ENCODE results near the gene PALLD. TPM values are rescaled to one million over a fixed set of nuclear protein-coding genes. Genes with fewer than 3 reads are reported as not detected.

Gene PALLD
- total RNA-seq, 1 donor from 2014 or later: 22.9 TPM

DNA sequence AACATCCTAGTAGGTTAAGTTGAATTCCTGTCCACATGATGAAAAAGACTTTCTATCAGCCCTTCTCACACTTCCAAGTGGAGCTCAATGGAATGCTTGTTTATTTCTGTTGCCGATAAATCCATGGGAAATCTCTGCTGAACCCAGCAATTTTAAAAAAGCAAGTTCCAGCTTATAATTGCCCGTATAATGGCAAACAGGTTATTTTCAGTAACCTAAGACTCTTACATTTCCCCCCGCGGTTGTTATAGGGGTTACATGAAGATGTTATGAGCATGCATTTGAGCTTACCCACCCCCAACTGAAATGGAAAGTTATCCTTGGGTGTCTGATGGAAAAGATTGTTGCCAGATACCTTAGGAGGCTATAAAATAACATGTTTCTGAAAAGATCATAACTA, 136.2 kb downstream of the PALLD start:
- DNase-seq (ENCODE audit: low spot score): no peak
- no peak overlapping the region for H3K4me3 Mint-ChIP-seq
- no peaks in the 10 kb centered on the region for H3K36me3 Mint-ChIP-seq (ENCODE audit: low read depth)
- peaks cover 51% of the 10 kb centered on the region for H3K27me3 Mint-ChIP-seq (ENCODE audit: insufficient read depth)
- H3K4me1 Mint-ChIP-seq (ENCODE audit: low read depth): peaks cover 16% of the 10 kb centered on the region
- intact Hi-C loops (cut with micrococcal nuclease): no loop called here
- H3K27ac Mint-ChIP-seq: no peak overlapping the region
- no peaks in the 10 kb centered on the region for H3K9me3 Mint-ChIP-seq

GRCh38 chr4:168633496-168633895, 136.6 kb downstream of the PALLD start:
- H3K9me3 Mint-ChIP-seq: no peaks in the 10 kb centered on the region

DNA sequence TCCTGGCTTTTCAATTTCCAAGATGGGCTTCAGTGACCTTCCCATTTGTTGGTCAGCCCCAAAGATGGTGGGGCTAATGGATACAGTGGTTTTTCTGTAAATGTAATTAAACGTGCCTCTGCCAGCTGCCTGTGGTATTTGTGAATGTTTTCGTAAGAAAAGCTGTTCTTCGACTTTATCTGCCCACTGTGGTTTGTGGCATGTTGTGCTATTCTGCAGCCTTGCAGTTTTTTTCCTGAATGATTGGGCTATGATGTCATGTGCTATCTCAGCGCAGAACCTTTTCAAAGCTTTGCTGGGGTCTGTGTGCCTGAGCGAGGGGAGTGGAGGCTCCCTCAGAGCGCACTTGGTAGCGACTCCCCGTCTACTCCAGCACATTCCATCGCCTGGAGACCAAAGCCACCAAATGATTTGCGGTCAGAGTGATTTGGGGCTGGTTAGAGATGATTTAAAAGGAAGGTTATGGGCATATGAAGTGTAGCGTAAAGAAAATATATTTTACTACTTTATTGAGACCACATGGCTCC, 137.5 kb downstream of the PALLD start:
- Mint-ChIP-seq H3K9me3 (no peaks in the 10 kb centered on the region), H3K36me3 (ENCODE audit: low read depth) (no peaks in the 10 kb centered on the region), H3K27ac (no peak overlapping the region), H3K4me1 (ENCODE audit: low read depth) (peaks cover 16% of the 10 kb centered on the region), H3K27me3 (ENCODE audit: insufficient read depth) (peaks cover 48% of the 10 kb centered on the region), H3K4me3 (no peak overlapping the region)
- no peak for DNase-seq (ENCODE audit: low spot score)
- intact Hi-C loops (cut with micrococcal nuclease): no loop called here

More at GRCh38 chr4:168633496-168633895, 136.6 kb downstream of the PALLD start:
- intact Hi-C loops (cut with micrococcal nuclease): no loop called here
- Mint-ChIP-seq H3K36me3 (ENCODE audit: low read depth) (no peaks in the 10 kb centered on the region), H3K4me1 (ENCODE audit: low read depth) (peaks cover 16% of the 10 kb centered on the region), H3K4me3 (no peak overlapping the region), H3K27ac (no peak overlapping the region), H3K27me3 (ENCODE audit: insufficient read depth) (peaks cover 51% of the 10 kb centered on the region)
- DNase-seq (ENCODE audit: low spot score): no peak

DNA sequence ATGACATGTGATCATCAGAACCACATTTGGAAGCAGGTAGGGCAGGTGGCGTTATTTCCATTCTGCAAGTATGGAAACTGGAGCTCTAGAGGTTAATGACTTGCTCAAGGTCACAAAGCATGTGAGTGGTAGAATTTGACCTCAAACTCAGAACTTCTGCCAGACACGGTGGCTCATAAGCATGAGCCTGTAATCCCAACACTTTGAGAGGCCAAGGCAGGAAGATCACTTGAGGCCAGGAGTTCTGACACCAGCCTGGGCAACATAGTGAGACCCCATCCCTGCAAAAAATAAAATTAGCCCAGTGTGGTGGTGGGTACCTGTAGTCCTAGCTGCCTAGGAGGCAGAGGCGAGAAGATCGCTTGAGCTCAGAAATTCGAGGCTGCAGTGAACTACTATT, 139.2 kb downstream of the PALLD start:
- H3K4me1 Mint-ChIP-seq (ENCODE audit: low read depth): peaks cover 12% of the 10 kb centered on the region
- no peak for DNase-seq (ENCODE audit: low spot score)
- peaks cover 33% of the 10 kb centered on the region for H3K27me3 Mint-ChIP-seq (ENCODE audit: insufficient read depth)
- no peak overlapping the region for H3K27ac Mint-ChIP-seq
- H3K9me3 Mint-ChIP-seq: no peaks in the 10 kb centered on the region
- no peaks in the 10 kb centered on the region for H3K36me3 Mint-ChIP-seq (ENCODE audit: low read depth)
- H3K4me3 Mint-ChIP-seq: no peak overlapping the region
- intact Hi-C loops (cut with micrococcal nuclease): no loop called here

GRCh38 chr4:168636506-168637196, 139.8 kb downstream of the PALLD start:
- H3K9me3 Mint-ChIP-seq: no peaks in the 10 kb centered on the region
- no peaks in the 10 kb centered on the region for H3K36me3 Mint-ChIP-seq (ENCODE audit: low read depth)
- H3K27me3 Mint-ChIP-seq (ENCODE audit: insufficient read depth): peaks cover 30% of the 10 kb centered on the region
- intact Hi-C loops (cut with micrococcal nuclease): no loop called here
- H3K4me1 Mint-ChIP-seq (ENCODE audit: low read depth): peaks cover 7% of the 10 kb centered on the region
- no peak overlapping the region for H3K4me3 Mint-ChIP-seq
- DNase-seq (ENCODE audit: low spot score): no peak
- no peak overlapping the region for H3K27ac Mint-ChIP-seq

GRCh38 chr4:168637872-168638756, 141.3 kb downstream of the PALLD start:
- H3K27me3 Mint-ChIP-seq (ENCODE audit: insufficient read depth): peaks cover 20% of the 10 kb centered on the region
- intact Hi-C loops (cut with micrococcal nuclease): no loop called here
- H3K4me3 Mint-ChIP-seq: no peak overlapping the region
- H3K9me3 Mint-ChIP-seq: no peaks in the 10 kb centered on the region
- no peak overlapping the region for H3K27ac Mint-ChIP-seq
- H3K36me3 Mint-ChIP-seq (ENCODE audit: low read depth): no peaks in the 10 kb centered on the region
- no peak for DNase-seq (ENCODE audit: low spot score)
- no peaks in the 10 kb centered on the region for H3K4me1 Mint-ChIP-seq (ENCODE audit: low read depth)

DNA sequence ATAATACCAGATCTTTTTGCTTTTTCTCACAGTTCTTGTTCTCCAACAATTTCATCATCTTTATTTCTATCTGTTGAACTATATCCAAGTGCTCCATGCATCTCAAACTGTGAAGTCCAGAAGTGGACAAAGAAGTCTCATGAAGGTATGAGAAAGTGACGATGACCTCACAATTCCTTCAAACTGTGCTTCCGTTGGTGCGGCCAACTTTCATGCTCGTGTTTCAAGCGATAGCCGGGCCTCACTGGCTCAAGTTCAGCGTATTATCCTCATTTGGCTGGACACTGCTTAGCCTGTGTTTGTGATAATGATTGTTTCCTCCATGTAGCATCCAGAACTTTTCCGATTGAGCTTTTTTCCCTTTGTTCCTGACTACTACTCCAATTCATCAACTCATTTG, 143.1 kb downstream of the PALLD start:
- no peak overlapping the region for H3K4me3 Mint-ChIP-seq
- no peak overlapping the region for H3K27ac Mint-ChIP-seq
- intact Hi-C loops (cut with micrococcal nuclease): no loop called here
- H3K36me3 Mint-ChIP-seq (ENCODE audit: low read depth): no peaks in the 10 kb centered on the region
- H3K27me3 Mint-ChIP-seq (ENCODE audit: insufficient read depth): peaks cover 8% of the 10 kb centered on the region
- no peak for DNase-seq (ENCODE audit: low spot score)
- H3K4me1 Mint-ChIP-seq (ENCODE audit: low read depth): no peaks in the 10 kb centered on the region
- H3K9me3 Mint-ChIP-seq: no peaks in the 10 kb centered on the region

DNA sequence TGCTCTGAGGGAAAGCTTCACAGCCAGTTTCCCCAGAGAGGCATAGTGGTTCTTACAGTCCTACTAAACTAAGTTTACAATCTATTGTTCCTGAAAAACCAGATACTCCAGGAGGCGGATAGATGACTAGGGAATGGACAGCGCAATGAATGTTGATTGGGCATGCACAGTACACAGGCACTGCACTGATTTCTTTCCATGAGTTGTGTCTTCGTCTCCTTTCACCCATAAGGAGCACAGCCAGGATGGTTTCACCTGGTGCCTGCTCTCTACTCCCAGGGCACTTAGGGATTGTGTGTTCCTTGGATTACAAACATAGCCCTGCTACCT, 144.9 kb downstream of the PALLD start:
- Mint-ChIP-seq H3K27ac (no peak overlapping the region), H3K4me3 (no peak overlapping the region), H3K36me3 (ENCODE audit: low read depth) (no peaks in the 10 kb centered on the region), H3K27me3 (ENCODE audit: insufficient read depth) (no peaks in the 10 kb centered on the region), H3K9me3 (no peaks in the 10 kb centered on the region), H3K4me1 (ENCODE audit: low read depth) (no peaks in the 10 kb centered on the region)
- no peak for DNase-seq (ENCODE audit: low spot score)
- intact Hi-C loops (cut with micrococcal nuclease): no loop called here

GRCh38 chr4:168642591-168642990, 145.7 kb downstream of the PALLD start:
- no peak overlapping the region for H3K4me3 Mint-ChIP-seq
- H3K36me3 Mint-ChIP-seq (ENCODE audit: low read depth): no peaks in the 10 kb centered on the region
- intact Hi-C loops (cut with micrococcal nuclease): no loop called here
- DNase-seq (ENCODE audit: low spot score): no peak
- no peaks in the 10 kb centered on the region for H3K9me3 Mint-ChIP-seq
- H3K27ac Mint-ChIP-seq: no peak overlapping the region
- no peaks in the 10 kb centered on the region for H3K27me3 Mint-ChIP-seq (ENCODE audit: insufficient read depth)
- H3K4me1 Mint-ChIP-seq (ENCODE audit: low read depth): no peaks in the 10 kb centered on the region

- no peaks in the 10 kb centered on the region for H3K36me3 Mint-ChIP-seq (ENCODE audit: low read depth)
- H3K27ac Mint-ChIP-seq: no peak overlapping the region
- H3K4me3 Mint-ChIP-seq: no peak overlapping the region
- H3K27me3 Mint-ChIP-seq (ENCODE audit: insufficient read depth): no peaks in the 10 kb centered on the region
- intact Hi-C loops (cut with micrococcal nuclease): no loop called here
- H3K4me1 Mint-ChIP-seq (ENCODE audit: low read depth): no peaks in the 10 kb centered on the region
- H3K9me3 Mint-ChIP-seq: no peaks in the 10 kb centered on the region
- no peak for DNase-seq (ENCODE audit: low spot score)
Observed at GRCh38 chr4:168643111-168643795, 146.4 kb downstream of the PALLD start.

DNA sequence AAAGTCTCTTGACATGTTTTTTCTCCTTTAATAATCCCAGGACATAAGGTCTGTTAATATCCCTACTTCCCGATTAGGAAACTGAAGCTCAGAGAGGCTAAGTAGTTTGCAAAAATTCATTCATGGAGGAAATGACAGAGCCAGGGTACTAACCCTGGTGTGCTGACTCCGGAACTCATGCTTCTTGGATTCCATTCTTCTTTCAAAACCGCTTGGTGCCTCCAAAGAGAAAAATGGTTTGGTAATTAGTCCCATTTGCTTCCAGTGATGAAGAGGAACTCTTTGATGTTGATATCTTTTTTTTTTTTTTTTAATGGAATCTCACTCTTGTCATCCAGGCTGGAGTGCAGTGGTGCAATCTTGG, 146.9 kb downstream of the PALLD start:
- Mint-ChIP-seq H3K27ac (no peak overlapping the region), H3K4me3 (no peak overlapping the region), H3K4me1 (ENCODE audit: low read depth) (no peaks in the 10 kb centered on the region), H3K27me3 (ENCODE audit: insufficient read depth) (no peaks in the 10 kb centered on the region), H3K9me3 (no peaks in the 10 kb centered on the region), H3K36me3 (ENCODE audit: low read depth) (no peaks in the 10 kb centered on the region)
- intact Hi-C loops (cut with micrococcal nuclease): no loop called here
- DNase-seq (ENCODE audit: low spot score): no peak

DNA sequence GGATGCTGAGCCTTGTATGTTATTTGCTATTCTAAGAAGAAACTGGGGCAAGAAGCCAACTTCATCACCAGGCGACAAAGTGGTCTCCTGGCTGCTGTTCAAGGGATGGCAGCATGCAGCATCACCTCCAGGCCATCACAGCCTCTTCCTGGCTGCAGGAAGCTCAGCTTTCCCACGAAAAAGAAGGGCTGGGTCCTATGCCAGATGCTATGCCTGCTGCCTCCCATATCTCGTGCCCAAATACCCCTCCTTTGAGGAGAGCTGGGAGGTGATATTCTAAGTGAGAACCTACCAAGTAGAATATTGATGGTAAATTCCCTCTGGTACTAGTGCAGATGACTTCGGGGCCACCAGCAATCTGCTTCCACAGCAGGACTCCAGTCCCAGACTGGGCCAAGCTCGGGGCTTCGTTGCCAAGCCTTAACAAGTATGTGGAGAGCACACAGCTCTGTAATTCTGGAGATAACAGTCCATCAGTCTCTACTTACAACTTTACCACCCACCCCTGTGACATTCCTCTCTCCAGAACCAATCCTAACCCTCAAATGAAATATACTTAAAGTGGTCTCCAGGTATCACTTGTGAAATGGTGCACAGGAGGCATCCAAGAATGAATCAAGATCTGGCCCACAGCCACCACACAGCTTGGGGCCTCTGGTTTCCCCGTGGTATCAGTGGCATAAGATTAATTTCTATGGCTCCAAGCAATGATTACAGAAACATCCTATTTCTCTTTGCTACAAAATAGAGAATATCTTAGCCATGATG, 149.3 kb downstream of the PALLD start:
- intact Hi-C loops (cut with micrococcal nuclease): no loop called here
- no peak overlapping the region for H3K27ac Mint-ChIP-seq
- H3K36me3 Mint-ChIP-seq (ENCODE audit: low read depth): no peaks in the 10 kb centered on the region
- H3K4me1 Mint-ChIP-seq (ENCODE audit: low read depth): no peaks in the 10 kb centered on the region
- H3K27me3 Mint-ChIP-seq (ENCODE audit: insufficient read depth): peaks cover 11% of the 10 kb centered on the region
- H3K9me3 Mint-ChIP-seq: no peaks in the 10 kb centered on the region
- DNase-seq (ENCODE audit: low spot score): no peak
- H3K4me3 Mint-ChIP-seq: no peak overlapping the region

All from activated T-helper 1 cell treated with anti-CD3 and anti-CD28 coated beads, Interleukin-12 subunit alpha, Interleukin-12 subunit beta, Interleukin-2, Interleukin-4 antibody, amounts not matched to agents 30 ng/mL and 10 ng/mL and 1 ng/mL, durations not matched to agents 14 hours and 24 hours and 36 hours (primary cell).